Peyer's patch (tissue), 4 donors: ENCODE data around the gene CTNNA1. TPM values are rescaled to one million over a fixed set of nuclear protein-coding genes. Genes with fewer than 3 reads are reported as not detected.

ENCODE experiments used
- DNase-seq, 3 donors: peaks; one replicate each; pipeline ENCODE4 v3.0.0-alpha.2; 2017 to 2019
- H3K27ac ChIP-seq, 4 donors: fragments of 200-600 bp; sonication (generic); one replicate each; pipeline ENCODE4 v1.5.1; 2016 to 2019
- H3K27me3 ChIP-seq, 2 donors: fragments of 200-600 bp; sonication (generic); one replicate each; pipeline ENCODE4 v1.5.1; 2019
- H3K36me3 ChIP-seq, 3 donors: fragments of 200-600 bp; sonication (generic); one replicate each; pipeline ENCODE4 v1.5.1; 2016 to 2019
- H3K4me1 ChIP-seq, 4 donors: fragments of 200-600 bp; sonication (generic); one replicate each; pipeline ENCODE4 v1.5.1; 2016 to 2019
- H3K4me3 ChIP-seq, 4 donors: fragments of 200-600 bp; sonication (generic); 1 replicate in 3 of 4; 2 replicates in 1 of 4; pipeline ENCODE4 v1.5.1; 2016 to 2019; ENCODE audit warnings: mild to moderate bottlenecking in 1 of 4
- H3K9me3 ChIP-seq, 4 donors: fragments of 200-600 bp; sonication (generic); one replicate each; pipeline ENCODE4 v1.5.1; 2016 to 2019; ENCODE audit warnings: mild to moderate bottlenecking in 1 of 4
- CTCF ChIP-seq, 6 experiments: fragments of 450-650 bp in 4 of 6; fragments of 200-600 bp in 2 of 6; sonication (generic) in 1 of 6; IDR thresholded peaks; one replicate each; pipeline ENCODE4 v1.5.1; 2017 to 2019; ENCODE audit warnings: antibody characterized with exemption in 6 of 6, mild to moderate bottlenecking in 3 of 6, moderate library complexity in 1 of 6
- POLR2A ChIP-seq, 2 donors: fragments of 450-650 bp; IDR thresholded peaks; one replicate each; pipeline ENCODE4 v1.5.1; 2017; ENCODE audit warnings: antibody characterized with exemption in 2 of 2, mild to moderate bottlenecking in 2 of 2, moderate library complexity in 2 of 2
- total RNA-seq, 4 donors: library from RNA; depleted of rRNA; stranded (reverse); fragments of >200 nt; gene quantifications; one replicate each; pipeline ENCODE4 v1.1.0, GENCODE V29; 2016

CTNNA1 gene
- total RNA-seq, 4 donors from 2014 or later: 351 to 516 (median 369) TPM

GRCh38 chr5:138824516-138824915 is 71.3 kb downstream of the CTNNA1 start:
- H3K27ac ChIP-seq: no peak overlapping the region
- no peak for TF ChIP-seq CTCF (IDR thresholded peaks at IDR 0.05)
- TF ChIP-seq POLR2A (IDR thresholded peaks at IDR 0.05): no peak
- peaks cover 0 to 49% (median 0%) of the 10 kb centered on the region in 3 donors for H3K36me3 ChIP-seq
- no peak for DNase-seq
- no peak overlapping the region for H3K4me3 ChIP-seq
- no peaks in the 10 kb centered on the region for H3K9me3 ChIP-seq
- H3K4me1 ChIP-seq: no peaks in the 10 kb centered on the region
- no peaks in the 10 kb centered on the region for H3K27me3 ChIP-seq

GRCh38 chr5:138824924-138825863 is 72.0 kb downstream of the CTNNA1 start:
- TF ChIP-seq CTCF (IDR thresholded peaks at IDR 0.05) (peak in 3 of 6 experiments; percentile 43 to 48 (median 44)), POLR2A (IDR thresholded peaks at IDR 0.05) (no peak)
- Histone ChIP-seq H3K9me3 (no peaks in the 10 kb centered on the region), H3K27me3 (no peaks in the 10 kb centered on the region), H3K36me3 (peaks cover 0 to 49% (median 0%) of the 10 kb centered on the region in 3 donors), H3K4me1 (no peaks in the 10 kb centered on the region), H3K27ac (no peak overlapping the region), H3K4me3 (no peak overlapping the region)
- DNase-seq: no peak

GRCh38 chr5:138828556-138828955 is 75.3 kb downstream of the CTNNA1 start:
- H3K27me3 ChIP-seq: no peaks in the 10 kb centered on the region
- peaks cover 0 to 49% (median 0%) of the 10 kb centered on the region in 3 donors for H3K36me3 ChIP-seq
- no peak overlapping the region for H3K27ac ChIP-seq
- H3K9me3 ChIP-seq: no peaks in the 10 kb centered on the region
- no peak for DNase-seq
- H3K4me3 ChIP-seq: no peak overlapping the region
- TF ChIP-seq CTCF (IDR thresholded peaks at IDR 0.05) (no peak), POLR2A (IDR thresholded peaks at IDR 0.05) (no peak)
- no peaks in the 10 kb centered on the region for H3K4me1 ChIP-seq

GRCh38 chr5:138829341-138829740 is 76.1 kb downstream of the CTNNA1 start:
- DNase-seq: no peak
- H3K36me3 ChIP-seq: peaks cover 0 to 49% (median 0%) of the 10 kb centered on the region in 3 donors

GRCh38 chr5:138831703-138832102 is 78.5 kb downstream of the CTNNA1 start:
- Histone ChIP-seq H3K27ac (no peak overlapping the region), H3K4me3 (no peak overlapping the region)

More at GRCh38 chr5:138829341-138829740, 76.1 kb downstream of the CTNNA1 start:
- no peaks in the 10 kb centered on the region for H3K27me3 ChIP-seq
- no peak overlapping the region for H3K4me3 ChIP-seq
- H3K4me1 ChIP-seq: no peaks in the 10 kb centered on the region
- TF ChIP-seq POLR2A (IDR thresholded peaks at IDR 0.05): no peak
- no peak for TF ChIP-seq CTCF (IDR thresholded peaks at IDR 0.05)
- H3K27ac ChIP-seq: no peak overlapping the region
- H3K9me3 ChIP-seq: no peaks in the 10 kb centered on the region

More at GRCh38 chr5:138831703-138832102, 78.5 kb downstream of the CTNNA1 start:
- H3K9me3 ChIP-seq: no peaks in the 10 kb centered on the region
- no peak for DNase-seq
- peaks cover 0 to 25% (median 0%) of the 10 kb centered on the region in 3 donors for H3K36me3 ChIP-seq
- no peaks in the 10 kb centered on the region for H3K4me1 ChIP-seq
- TF ChIP-seq CTCF (IDR thresholded peaks at IDR 0.05) (no peak), POLR2A (IDR thresholded peaks at IDR 0.05) (no peak)
- H3K27me3 ChIP-seq: no peaks in the 10 kb centered on the region
